GM21515 (cell line): ENCODE results near the gene FOXP1.

Source experiments
- ATAC-seq: cut with Tn5 transposase; IDR thresholded peaks from one replicate; pipeline ENCODE4 v1.9.1; 2021; ENCODE audit not compliant: unreplicated experiment

FOXP1 gene

DNA sequence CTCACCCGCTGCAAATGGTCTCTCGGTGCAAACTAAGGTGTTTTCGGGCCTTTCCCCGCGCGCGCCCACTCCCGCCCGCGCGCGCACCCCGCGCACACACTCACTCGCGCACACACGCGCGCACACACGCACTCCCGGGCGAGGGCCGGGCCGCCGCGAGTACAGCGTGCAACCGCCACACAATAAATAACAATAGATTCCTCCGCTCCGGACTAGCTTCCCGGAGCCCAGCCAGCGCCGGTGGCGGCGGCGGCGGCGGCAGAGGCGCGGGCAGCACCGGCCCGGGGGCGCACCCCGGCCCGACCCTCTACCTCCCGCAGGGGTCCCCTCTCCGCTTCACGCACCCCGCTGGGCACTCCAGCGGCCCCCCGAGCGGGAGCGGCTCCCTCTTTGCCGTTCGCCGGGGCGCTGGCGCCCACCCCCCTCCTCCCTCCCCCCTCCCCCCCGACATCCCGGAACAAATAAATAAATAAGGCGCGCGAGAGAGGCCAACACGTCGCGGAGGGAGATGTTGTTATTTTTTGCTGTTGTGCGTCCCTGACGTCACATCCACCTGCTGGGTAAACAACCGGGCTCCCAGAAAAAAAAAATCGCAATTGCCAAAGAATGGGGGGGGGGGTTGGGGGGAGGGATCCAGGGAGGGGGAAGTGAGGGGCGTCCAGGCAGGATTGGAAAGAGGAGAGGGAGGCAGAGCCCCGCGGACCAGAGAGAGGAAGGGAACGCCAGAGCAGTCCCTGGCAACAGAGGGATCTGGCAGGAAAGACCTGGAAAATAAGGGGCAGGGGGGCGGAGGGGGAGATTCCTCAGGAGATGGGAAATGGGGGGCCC, at the start of gene FOXP1:
TSS of gene FOXP1 (minus strand) at position 163 of the 828 bp plus-strand sequence. CDS start 385,347 bp downstream, outside the sequence.
- peak; percentile 39 for ATAC-seq

DNA sequence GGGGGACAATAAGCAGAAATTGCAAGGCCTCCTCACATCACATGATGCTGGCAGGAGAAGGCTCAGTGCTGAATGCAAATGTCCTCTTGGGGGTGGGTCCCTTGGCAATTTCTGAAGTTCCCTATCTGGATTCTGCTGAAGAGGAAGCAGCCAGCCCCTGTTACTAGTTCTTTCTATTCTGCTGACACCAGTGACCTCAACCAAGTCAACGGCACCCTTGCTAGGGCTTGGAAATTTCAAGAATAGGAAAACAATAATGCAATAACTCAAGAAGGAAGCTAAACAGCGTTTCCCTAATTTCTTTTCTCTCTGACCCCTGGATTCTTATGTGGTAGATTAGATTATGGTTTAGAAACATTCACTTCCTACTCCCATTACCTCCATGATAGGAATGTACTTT, 46.2 kb upstream of the FOXP1 start:
- no peak for ATAC-seq

DNA sequence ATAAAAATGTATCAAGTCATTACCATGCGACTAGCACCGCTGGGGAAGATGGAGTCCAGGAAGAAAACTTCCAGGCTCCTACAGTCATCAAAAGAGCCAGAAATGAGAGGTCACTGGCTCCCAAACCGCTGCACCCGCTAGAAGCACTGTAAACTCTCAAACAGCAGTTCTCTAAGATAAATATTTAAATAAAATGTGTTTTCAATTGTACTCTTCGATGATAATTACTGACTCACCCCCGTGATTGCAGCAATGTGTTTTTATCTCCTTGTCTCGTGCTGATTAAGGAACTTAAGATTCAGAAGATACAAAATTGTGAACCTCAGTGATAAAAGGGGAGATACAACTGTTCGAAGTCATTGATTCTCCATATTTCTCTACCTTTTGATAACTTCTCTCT, 45.8 kb upstream of the FOXP1 start:
- no peak for ATAC-seq

DNA sequence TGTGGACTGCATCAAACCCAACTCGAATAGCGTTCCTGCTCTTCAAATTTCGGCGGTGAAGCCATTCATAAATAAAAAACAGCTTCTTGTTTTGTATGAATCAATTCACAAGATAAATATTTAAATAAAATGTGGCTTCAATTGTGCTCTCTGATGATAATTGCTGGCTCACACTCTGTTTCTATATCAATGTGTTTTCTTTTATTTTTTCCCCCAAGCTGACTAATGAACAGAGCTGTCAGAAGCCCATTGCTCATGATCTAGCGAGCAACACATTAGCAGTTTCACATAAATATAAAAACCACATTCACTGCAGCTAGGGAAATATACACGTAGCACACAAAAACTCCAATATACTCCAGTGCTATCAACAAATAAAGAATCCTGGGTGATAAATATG, 45.0 kb upstream of the FOXP1 start:
- ATAC-seq: no peak

DNA sequence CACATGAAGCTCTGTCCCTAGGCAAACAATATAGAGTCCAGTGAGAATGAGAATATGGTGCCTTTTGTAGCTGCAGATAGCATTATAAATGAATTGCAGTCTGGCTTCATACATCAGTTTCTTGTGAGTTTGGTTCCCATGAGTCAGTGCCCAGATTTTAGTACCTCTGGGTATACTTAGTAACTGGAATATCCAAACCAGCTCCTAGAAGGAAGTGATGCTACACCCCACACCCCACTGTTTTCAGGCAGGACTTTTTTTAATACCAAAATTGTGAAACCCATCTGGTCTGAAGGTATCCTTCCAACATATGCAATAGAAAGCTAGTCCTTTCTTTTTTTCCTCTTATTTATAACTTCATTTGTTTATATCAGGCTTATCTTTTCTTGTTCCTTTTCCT, 42.1 kb upstream of the FOXP1 start:
- ATAC-seq: no peak

DNA sequence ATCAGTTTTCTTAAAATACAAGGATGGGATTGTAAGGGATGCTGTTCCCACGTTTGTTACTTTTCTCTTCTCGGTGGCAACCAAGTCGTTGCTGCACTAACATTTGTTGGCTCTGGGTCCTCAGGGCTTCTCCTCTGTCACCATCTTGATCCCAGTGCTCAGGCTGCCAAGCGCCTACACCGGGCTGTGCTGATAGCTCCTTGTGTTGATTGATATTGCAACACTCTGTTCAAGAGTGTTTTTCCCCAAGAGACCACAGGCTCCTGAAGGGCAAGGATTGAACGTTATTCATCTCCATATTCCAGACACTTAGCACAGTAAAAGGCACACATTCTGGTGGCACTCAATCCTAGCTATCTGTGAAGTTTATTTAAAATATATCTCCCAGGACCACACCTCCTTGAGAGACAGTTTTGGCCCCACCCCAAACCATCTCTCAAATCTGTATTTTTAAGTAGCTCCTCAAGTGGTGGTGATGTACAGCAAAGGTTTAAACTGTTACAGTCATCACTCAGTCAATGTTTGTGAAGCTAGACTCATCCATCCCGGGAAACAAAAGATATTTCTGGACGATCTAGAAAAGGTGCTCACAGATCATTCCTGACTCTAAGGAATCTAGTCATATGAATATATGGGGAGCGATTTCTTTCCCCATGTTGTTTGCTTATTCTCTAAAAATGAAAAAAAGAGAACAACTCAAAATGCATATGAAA, 38.5 kb upstream of the FOXP1 start:
- no peak for ATAC-seq

DNA sequence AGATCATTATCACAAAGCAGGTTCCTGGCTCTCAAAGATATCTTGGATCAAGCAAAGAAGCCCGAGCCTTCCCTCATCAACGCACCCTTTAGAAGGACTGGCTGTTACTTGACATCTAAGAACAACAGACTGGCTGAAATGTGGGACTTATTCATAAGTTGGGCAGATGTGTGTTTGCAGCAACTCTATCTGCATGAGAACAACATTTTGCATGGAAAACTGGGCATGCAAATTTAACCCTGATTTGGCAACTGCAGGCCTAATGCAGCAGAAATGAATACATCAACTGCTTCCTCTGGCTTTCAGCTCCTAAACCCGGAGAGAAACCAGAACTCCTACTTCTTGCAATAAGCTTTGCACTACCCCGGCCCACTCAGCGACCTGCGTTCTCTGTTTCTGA, 35.0 kb upstream of the FOXP1 start:
- no peak for ATAC-seq

DNA sequence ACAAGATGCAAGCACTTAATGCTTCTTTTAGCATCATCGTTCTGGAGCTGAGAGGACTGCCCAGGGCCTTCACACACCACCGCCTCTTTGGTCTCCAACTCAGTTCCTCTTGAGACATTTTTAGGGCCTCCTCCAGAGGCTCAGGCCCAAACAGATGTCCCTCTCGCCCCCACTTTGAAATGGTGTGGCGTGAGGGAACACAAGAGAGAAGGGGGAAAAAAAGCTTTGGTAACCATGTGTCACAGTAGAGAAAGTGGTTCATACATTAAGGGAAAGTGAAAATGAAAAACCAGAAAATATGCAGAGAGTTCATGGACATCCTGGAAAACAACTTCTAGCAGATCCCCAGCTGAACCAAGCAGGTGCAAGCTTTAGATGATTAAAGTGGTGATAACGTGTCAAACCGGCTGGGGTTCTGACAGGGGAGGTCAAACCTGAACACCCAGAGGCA, 33.1 kb upstream of the FOXP1 start:
- ATAC-seq: no peak

DNA sequence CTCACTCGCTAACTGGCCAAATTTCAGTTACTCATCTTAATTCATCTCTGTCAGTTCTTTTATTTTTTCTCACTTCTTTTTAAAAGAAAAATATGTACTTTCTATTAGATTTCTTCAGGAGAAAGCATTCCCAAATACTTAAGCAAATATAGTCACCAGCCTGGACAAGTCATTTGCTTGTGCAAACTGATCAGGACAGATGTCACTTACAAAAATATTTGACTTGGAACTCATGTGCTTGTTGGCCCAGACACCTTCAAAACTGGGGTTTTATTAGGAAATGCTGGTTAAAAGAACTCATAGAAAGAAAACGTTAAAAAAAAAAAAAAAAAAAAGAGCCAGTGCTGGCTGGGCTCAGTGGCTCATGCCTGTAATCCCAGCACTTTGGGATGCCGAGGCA, 31.3 kb upstream of the FOXP1 start:
- ATAC-seq: no peak

DNA sequence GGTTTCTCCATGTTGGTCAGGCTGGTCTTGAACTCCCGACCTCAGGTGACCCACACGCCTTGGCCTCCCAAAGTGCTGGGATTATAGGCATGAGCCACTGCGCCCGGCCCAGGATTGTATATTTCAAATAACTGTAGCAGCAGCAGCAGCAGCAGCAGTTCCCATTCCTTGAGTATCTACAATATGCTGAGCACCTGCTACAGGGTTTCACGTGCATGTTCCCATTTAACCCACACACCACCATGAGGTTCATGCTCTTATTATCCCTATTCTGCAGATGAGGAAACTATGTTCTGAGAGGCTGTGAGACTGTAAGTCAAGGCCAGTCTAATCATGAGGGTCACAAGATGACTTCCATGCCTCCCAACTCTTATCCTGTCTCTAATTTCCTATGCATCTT, 30.9 kb upstream of the FOXP1 start:
- ATAC-seq: no peak

DNA sequence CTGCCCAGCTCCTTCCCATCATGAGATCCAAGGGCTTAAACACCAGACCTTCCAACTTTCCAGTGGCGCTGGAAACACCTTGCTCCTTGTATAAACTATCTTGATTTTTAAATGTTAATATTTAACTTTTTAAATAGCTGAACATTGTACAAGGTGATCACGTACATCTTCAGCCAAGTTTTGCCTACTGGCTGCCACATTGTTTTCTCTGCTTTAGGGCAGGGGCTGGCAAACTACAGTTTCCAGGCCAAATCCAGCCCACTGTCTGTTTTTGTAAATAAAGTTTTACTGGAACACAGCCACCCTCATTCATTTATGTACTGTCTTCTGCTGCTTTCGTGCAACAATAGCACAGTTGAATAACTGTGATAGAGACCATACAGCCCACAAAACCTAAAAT, 27.6 kb upstream of the FOXP1 start:
- ATAC-seq: no peak

DNA sequence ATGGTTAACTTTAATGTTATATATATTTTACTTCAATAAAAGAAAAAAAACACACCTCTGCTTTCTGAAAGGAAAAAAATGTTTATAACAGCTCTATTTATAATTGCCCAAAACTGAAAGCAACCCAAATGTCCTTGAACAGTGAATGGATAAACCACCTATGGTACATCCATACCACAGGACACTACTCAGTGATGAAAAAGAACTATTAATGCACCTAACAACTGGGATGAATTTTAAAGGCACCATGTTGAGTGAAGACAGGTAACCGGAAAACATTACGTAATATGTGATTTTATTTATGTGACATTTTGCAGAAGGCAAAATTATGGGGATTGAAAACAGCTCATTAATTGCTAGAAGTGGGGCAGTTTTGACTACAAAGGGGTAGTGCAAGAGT, 23.8 kb upstream of the FOXP1 start:
- no peak for ATAC-seq

DNA sequence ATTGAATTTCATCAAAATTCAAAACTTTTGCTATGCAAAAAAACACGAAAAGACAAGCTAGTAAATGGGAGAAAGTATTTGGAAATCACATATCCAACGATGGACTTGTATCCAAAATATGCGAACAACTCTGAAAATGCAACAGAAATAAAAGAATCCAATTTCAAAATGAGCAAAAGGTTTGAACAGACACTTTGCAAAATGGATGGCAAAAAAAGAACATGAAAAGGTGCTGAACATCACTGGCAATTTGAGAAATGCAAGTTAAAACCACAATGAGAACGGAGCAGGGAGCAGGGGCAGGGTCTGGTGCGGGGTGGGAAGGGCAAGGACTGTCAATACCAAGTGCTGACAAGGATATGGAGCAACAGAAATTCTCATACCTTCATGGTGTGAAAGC, 23.1 kb upstream of the FOXP1 start:
- ATAC-seq: no peak

DNA sequence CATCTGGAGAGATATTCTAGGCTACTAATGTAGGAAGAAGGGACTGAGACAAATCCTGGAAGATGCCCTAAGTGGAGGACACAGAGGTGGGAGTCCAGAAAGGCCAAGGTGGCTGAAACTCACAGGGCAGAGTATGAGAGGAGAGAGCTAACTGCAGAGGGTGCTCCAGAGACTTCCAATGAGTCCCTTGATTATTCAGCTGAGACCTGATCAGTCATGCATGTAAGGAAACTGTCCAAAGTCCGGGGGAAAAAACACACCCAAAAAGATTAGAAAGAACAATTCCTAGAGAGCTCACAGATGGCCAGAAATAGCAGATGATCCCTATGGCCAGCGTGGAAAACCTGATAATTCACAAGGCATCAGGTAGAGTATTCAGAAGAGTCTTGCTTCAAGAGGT, 18.7 kb upstream of the FOXP1 start:
- ATAC-seq: no peak

DNA sequence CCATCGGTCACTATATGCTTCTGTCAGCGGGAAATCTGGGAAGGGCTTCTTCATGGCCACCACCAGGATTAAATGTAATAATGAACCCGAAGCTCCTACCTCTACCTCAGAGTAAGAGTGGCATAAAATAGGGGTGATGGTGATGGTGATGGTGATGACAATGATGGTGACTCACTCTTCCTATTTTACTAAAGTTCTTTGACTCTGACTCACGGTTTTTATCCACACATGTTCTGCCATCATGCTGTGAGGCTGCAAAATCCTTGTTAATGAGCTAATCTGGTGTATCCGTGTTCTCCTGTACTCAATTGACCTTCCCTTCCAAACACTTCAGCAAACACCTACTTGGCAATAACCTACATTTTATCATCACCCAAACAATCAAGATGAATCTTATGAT, 18.3 kb upstream of the FOXP1 start:
- no peak for ATAC-seq

DNA sequence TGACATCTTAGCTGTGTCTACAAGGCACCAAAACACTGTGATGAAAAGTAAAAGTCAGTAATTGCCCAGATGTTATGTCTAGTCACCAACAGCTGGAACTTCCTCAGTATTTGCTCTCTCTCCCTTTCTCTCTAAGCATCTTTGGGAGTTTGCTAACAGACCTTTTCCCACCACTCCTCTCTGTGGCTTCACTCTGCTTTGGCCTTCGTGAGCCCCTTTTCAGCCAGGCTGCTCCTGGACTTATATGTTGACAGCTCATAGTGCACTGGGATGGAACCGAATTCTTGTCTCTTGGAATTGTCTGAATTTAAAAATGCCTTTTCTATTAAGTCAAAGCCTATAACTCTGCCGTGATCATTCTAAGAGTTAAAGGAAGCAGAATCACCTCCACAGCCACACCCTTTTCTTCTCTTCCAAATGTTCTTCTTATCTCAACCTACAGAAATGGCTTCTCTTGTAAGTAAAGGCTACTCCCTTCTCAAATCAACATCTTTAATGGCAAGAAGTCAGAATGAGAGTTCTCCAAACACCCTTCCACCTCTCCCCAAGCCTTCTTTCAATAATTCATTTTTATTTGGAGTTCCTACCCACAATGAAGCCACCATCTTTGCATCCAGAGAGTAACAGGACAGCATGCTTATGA, 17.2 kb upstream of the FOXP1 start:
- no peak for ATAC-seq

DNA sequence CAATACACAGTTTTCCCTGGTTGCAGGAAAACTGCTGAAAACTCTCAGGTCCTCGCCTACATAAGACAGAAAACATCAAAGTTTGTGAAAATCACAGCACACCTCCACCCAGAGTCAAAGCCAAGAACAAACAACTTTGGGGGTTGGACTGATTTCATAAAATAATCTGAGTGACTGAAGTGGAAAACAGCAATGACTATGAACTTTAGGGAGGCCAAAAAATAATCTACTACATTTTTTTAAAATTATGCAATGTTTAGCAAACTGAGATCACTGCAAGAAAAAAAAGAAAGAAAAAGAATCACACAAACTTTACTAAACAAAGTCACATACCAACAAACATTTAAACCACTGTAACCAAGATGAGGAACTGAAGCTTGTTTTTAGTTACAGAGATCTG, 15.9 kb upstream of the FOXP1 start:
- no peak for ATAC-seq

DNA sequence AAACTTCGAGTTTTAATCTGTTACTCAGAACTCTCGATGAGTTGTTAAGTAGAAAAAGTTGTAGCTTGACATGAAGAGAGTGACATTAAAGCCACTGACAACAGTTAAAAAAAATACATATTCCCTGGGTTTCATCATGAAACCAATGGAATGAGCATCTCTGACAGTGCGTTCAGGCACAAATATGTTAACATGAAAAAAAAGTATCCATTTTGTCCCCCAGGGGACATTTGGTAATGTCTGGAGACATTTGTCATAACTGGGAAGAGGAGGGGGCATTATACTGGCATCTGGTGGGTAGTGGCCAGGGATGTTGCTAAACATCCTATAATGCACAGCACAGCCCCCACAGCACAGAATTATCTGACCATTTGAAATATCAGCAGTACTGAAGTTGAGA, 14.8 kb upstream of the FOXP1 start:
- no peak for ATAC-seq

DNA sequence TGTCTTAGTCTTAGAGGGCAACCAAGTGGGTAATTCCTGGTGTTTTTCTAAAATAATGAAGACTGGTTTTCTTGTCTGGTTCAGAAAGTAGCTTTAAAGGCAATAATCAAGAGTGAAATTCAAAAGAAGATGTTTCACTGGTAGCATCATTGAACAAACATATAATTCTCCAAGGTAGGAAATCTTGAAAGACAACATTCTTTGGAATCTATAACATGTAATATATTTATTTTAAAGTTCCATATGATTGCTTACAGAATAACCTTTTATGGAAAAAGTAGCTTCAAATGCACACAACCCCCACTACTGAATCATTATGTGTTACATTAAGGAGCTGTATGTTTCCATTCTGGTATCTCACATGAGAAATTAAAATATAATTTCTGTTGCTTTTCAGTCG, 13.8 kb upstream of the FOXP1 start:
- ATAC-seq: no peak

DNA sequence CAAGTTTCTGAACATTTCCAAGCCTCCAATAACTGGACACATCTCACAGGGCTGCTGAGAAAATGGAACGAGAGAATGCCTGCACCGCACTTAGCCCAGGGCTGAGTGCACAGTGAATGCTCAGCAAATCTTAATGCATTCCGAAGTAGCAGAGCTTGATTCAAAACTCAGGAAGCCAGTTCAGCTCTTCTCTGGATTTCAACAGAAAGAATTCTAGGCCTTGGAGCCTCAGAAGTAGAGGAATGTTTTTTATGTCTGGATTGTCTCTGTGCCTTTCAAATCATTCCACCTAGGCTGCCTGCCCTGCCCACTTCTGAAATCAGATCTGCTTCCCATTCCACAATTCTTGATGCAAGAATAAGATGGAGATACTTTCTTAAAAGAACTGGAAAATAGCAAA, 9.6 kb upstream of the FOXP1 start:
- no peak for ATAC-seq

DNA sequence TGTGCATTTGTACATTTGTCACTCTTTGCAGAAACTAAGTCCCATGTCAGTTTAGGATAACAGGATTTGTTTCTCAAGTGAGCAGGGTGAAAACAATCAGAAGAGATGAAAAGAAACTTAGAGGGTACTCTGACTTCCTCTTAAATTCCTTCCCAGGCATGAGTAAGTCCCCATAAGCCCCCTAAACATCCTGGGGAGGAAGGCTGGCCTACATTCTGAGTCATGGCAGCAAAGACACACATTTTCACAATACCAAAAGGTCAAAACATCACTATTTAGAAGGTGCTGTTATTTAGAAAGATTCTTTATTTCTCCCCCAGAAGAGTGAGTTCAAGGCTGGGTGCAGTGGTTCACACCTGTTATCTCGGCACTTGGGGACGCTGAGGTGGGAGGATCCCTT, 7.6 kb upstream of the FOXP1 start:
- ATAC-seq: no peak

DNA sequence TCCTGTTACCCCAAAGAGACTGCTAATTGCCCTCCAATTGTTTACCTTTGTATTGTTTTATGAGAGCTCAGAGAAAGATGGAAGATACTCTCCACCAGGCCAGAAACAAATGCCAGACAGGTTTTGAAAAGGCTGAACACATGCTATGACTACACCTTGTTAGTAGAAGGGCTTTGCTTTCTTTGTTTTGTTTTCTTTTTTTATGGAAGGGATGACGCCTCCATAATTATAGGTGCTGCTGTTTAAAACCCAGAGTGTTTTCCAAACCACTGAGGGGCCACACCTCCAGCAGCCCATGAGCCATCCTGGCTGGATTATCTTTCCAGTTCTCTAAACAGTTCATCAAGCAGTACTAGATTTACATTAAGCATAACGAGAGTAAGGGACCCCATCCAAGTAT, 5.6 kb upstream of the FOXP1 start:
- ATAC-seq: no peak
